Adrenal gland (tissue), 5 donors: ENCODE results near the gene ST6GALNAC4.

Experiments
- POLR2A ChIP-seq, 2 donors: fragments of 450-650 bp; IDR thresholded peaks; one replicate each; pipeline ENCODE4 v1.6.1; 2017; ENCODE audit warnings: antibody characterized with exemption in 2 of 2, mild to moderate bottlenecking in 2 of 2, moderate library complexity in 1 of 2
- TF ChIP-seq, protein P1 (sequence below), 6 experiments: fragments of 450-650 bp in 4 of 6; fragments of 200-600 bp in 2 of 6; sonication (generic) in 1 of 6; IDR thresholded peaks; 1 replicate in 5 of 6; 2 replicates in 1 of 6; pipeline versions ENCODE4 v1.5.1 to v1.8.0; 2016 to 2021; ENCODE audit warnings: antibody characterized with exemption in 6 of 6, mild to moderate bottlenecking in 2 of 6, moderate library complexity in 1 of 6
- donor health status: DM: no; HTN: no; CAD: no.

DNA sequence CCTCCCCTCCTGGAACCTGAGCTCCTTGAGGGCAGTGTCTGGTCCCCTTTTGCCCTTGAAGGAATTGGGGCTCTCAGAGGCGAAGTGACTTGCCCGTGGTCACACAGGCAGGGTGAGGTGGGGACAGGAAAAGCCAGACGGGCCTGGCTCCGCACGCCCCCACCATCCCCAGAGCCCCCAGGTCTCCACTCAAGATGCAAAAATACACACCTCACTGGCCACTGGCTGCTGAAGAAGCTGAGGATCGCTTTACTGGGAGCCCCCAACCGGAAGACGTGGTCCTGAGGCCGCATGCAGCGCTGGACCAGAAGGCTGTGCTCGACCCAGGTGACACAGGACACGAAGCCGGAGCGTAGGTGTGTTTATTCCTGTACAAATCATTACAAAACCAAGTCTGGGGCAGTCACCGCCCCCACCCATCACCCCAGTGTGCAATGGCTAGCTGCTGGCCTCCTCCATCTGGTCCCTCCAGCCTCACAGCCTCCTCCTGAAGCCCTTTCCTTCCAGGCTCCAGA is 31.8 kb downstream of the ST6GALNAC4 start:
- TF ChIP-seq, protein P1, sequence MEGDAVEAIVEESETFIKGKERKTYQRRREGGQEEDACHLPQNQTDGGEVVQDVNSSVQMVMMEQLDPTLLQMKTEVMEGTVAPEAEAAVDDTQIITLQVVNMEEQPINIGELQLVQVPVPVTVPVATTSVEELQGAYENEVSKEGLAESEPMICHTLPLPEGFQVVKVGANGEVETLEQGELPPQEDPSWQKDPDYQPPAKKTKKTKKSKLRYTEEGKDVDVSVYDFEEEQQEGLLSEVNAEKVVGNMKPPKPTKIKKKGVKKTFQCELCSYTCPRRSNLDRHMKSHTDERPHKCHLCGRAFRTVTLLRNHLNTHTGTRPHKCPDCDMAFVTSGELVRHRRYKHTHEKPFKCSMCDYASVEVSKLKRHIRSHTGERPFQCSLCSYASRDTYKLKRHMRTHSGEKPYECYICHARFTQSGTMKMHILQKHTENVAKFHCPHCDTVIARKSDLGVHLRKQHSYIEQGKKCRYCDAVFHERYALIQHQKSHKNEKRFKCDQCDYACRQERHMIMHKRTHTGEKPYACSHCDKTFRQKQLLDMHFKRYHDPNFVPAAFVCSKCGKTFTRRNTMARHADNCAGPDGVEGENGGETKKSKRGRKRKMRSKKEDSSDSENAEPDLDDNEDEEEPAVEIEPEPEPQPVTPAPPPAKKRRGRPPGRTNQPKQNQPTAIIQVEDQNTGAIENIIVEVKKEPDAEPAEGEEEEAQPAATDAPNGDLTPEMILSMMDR (IDR thresholded peaks at IDR 0.05): no peak
- no peak for TF ChIP-seq POLR2A (IDR thresholded peaks at IDR 0.05)
